Stimulated activated CD4-positive, alpha-beta T cell treated with anti-CD3 and anti-CD28 coated beads, TNF-alpha, amount 100 ng/mL, for 4 hours (primary cell): ENCODE measurements around the gene PTPRN2.

ENCODE experiments used
- DNase-seq, 3 experiments: peaks; one replicate each; pipeline ENCODE4 v3.0.0-alpha.2; 2020; ENCODE audit warnings: low read depth in 3 of 3

PTPRN2 gene

GRCh38 chr7:158602905-158603772 lies 15.5 kb upstream of the PTPRN2 start:
- DNase-seq, result no peak

- no peak for DNase-seq
Measured at GRCh38 chr7:158602041-158602440, 14.4 kb upstream of the PTPRN2 start.

GRCh38 chr7:158601090-158601489 lies 13.5 kb upstream of the PTPRN2 start:
- DNase-seq, result no peak

GRCh38 chr7:158596745-158597144 lies 9.1 kb upstream of the PTPRN2 start:
- no peak for DNase-seq

GRCh38 chr7:158596309-158596708 lies 8.7 kb upstream of the PTPRN2 start:
- no peak for DNase-seq

- DNase-seq, result no peak
Measured at GRCh38 chr7:158595068-158595467, 7.4 kb upstream of the PTPRN2 start.

GRCh38 chr7:158592541-158592940 lies 4.9 kb upstream of the PTPRN2 start:
- DNase-seq, result no peak

GRCh38 chr7:158591944-158592343 lies 4.3 kb upstream of the PTPRN2 start:
- DNase-seq, result no peak

GRCh38 chr7:158590181-158590530 lies 2.5 kb upstream of the PTPRN2 start:
- no peak for DNase-seq

GRCh38 chr7:158589653-158590052 lies 2.0 kb upstream of the PTPRN2 start:
- no peak for DNase-seq

GRCh38 chr7:158588878-158589442 lies 1.3 kb upstream of the PTPRN2 start:
- no peak for DNase-seq

- DNase-seq, result no peak
Measured at GRCh38 chr7:158588085-158588877, 658 bp upstream of the PTPRN2 start.

GRCh38 chr7:158586499-158587161 lies 993 bp downstream of the PTPRN2 start:
- no peak for DNase-seq

- no peak for DNase-seq
Measured at GRCh38 chr7:158585721-158586498, 1.7 kb downstream of the PTPRN2 start.

GRCh38 chr7:158584407-158584806 lies 3.2 kb downstream of the PTPRN2 start:
- DNase-seq, result no peak

- DNase-seq, result no peak
Measured at GRCh38 chr7:158583810-158584209, 3.8 kb downstream of the PTPRN2 start.

- DNase-seq, result no peak
Measured at GRCh38 chr7:158583143-158583542, 4.5 kb downstream of the PTPRN2 start.

- no peak for DNase-seq
Measured at GRCh38 chr7:158582089-158582456, 5.5 kb downstream of the PTPRN2 start.

- DNase-seq, result no peak
Measured at GRCh38 chr7:158581440-158582088, 6.1 kb downstream of the PTPRN2 start.

GRCh38 chr7:158579662-158580646 lies 7.7 kb downstream of the PTPRN2 start:
- DNase-seq, result no peak
